GM12873 (cell line): Measurements from ENCODE around the gene CHCHD2.

Experiments
- TF ChIP-seq, protein P1 (sequence below): IDR thresholded peaks from 2 replicates; pipeline ENCODE4 v1.5.1; 2012; ENCODE audit warnings: low read depth, mild to moderate bottlenecking, moderate library complexity, low read length, control low read depth; ENCODE audit not compliant: insufficient read depth; ENCODE audit errors: missing control alignments

CHCHD2 gene

GRCh38 chr7:56063882-56064625 is 42.2 kb downstream of the CHCHD2 start, which contains the start of gene SUMF2:
SUMF2 (plus strand) TSS chr7:56064286; CDS start chr7:56064312, 26 bp downstream.
- TF ChIP-seq, protein P1, sequence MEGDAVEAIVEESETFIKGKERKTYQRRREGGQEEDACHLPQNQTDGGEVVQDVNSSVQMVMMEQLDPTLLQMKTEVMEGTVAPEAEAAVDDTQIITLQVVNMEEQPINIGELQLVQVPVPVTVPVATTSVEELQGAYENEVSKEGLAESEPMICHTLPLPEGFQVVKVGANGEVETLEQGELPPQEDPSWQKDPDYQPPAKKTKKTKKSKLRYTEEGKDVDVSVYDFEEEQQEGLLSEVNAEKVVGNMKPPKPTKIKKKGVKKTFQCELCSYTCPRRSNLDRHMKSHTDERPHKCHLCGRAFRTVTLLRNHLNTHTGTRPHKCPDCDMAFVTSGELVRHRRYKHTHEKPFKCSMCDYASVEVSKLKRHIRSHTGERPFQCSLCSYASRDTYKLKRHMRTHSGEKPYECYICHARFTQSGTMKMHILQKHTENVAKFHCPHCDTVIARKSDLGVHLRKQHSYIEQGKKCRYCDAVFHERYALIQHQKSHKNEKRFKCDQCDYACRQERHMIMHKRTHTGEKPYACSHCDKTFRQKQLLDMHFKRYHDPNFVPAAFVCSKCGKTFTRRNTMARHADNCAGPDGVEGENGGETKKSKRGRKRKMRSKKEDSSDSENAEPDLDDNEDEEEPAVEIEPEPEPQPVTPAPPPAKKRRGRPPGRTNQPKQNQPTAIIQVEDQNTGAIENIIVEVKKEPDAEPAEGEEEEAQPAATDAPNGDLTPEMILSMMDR, result no peak

DNA sequence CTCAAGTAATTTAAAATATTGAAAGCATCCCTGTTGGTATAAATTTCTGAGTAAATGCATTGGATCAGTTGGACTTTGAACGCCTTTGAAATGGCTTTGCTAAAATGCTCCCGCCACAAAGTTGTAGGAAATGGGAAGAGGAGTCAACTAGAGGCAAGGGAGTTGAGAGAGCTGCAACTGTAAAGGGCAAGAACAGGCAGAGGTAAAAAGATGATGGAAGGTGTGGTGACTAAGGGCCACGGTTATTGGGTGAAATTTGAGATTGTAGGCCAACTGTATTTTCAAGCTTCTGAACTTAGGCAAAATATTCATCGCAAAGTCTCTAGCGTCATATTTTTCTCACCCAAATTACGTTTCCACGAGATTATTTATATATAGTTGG is 42.8 kb downstream of the CHCHD2 start:
- TF ChIP-seq, protein P1, result no peak

- TF ChIP-seq, protein P1, result no peak
Measured at GRCh38 chr7:56062382-56062781, 43.9 kb downstream of the CHCHD2 start.

GRCh38 chr7:56053993-56054392 is 52.3 kb downstream of the CHCHD2 start:
- TF ChIP-seq, protein P1, result no peak

DNA sequence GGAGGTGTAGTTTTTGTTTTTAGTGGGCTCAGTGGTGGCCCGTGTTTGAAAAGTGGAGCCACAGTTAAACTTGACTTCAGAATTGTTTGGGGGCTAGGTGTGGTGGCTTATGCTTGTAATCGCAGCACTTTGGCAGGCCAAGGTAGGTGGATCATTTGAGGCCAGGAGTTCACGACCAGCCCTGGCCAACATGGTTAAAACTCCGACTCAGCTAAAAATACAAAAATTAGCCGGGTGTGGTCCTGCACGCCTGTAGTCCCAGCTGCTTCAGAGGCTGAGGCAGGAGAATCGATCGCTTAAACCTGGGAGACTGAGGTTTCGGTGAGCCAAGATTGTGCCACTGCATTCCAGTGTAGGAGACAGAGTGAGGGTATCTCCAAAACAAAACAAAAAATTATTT is 52.9 kb downstream of the CHCHD2 start:
- TF ChIP-seq, protein P1, result no peak
